Calu3 (cell line): ENCODE data around the gene DYNLL1. TPM values are rescaled to one million over a fixed set of nuclear protein-coding genes. Genes with fewer than 3 reads are reported as not detected.

Experiments used
- BruUV-seq: library from RNA; stranded (reverse); fragments of 400-500 nt; replicated peaks from 2 replicates; lab custom pipeline; 2021; lab: Mats Ljungman, UMichigan
- CTCF ChIA-PET: fragments of 300-600 bp; sonication (Branson Sonifier 250); formaldehyde crosslinking; loops from one replicate; lab custom pipeline; 2022; ENCODE audit warnings: antibody characterized with exemption; lab: Charles Lee
- DNase-seq: peaks from one replicate; pipeline ENCODE4 v3.0.0; 2022
- H3K27ac Mint-ChIP-seq: one replicate; pipeline ENCODE4 v1.8.0; 2022; ENCODE audit warnings: mixed read lengths; ENCODE audit not compliant: unreplicated experiment
- H3K27me3 Mint-ChIP-seq: one replicate; pipeline ENCODE4 v1.8.0; 2022; ENCODE audit warnings: mixed read lengths; ENCODE audit not compliant: unreplicated experiment
- H3K36me3 Mint-ChIP-seq: one replicate; pipeline ENCODE4 v1.8.0; 2022; ENCODE audit warnings: mild to moderate bottlenecking, moderate library complexity, mixed read lengths; ENCODE audit not compliant: insufficient read depth, unreplicated experiment
- H3K4me1 Mint-ChIP-seq: one replicate; pipeline ENCODE4 v1.8.0; 2022; ENCODE audit warnings: mild to moderate bottlenecking, low read depth, mixed read lengths; ENCODE audit not compliant: unreplicated experiment
- H3K4me3 Mint-ChIP-seq: one replicate; pipeline ENCODE4 v1.8.0; 2022; ENCODE audit warnings: mild to moderate bottlenecking, low read depth, moderate library complexity, mixed read lengths; ENCODE audit not compliant: unreplicated experiment
- H3K9me3 Mint-ChIP-seq: one replicate; pipeline ENCODE4 v1.8.0; 2022; ENCODE audit warnings: low read depth, mixed read lengths; ENCODE audit not compliant: unreplicated experiment
- CTCF ChIP-seq: fragments of 200-600 bp; IDR thresholded peaks from one replicate; pipeline ENCODE4 v1.8.0; 2022; ENCODE audit warnings: antibody characterized with exemption; ENCODE audit not compliant: unreplicated experiment
- intact Hi-C: fragments of 100-400 bp; cut with micrococcal nuclease; formaldehyde crosslinking; loops from one replicate; pipeline ENCODE4 v1.10.0; 2022; ENCODE audit not compliant: unreplicated experiment
- total RNA-seq: library from RNA; stranded (reverse); gene quantifications from 2 replicates; pipeline ENCODE4 v1.2.3, GENCODE V29; 2022

DYNLL1 gene
- total RNA-seq, 1 experiment from 2014 or later = 419 TPM

- Mint-ChIP-seq H3K4me3 (no peak overlapping the region), H3K27me3 (no peaks in the 10 kb centered on the region), H3K4me1 (no peaks in the 10 kb centered on the region), H3K27ac (no peak overlapping the region), H3K9me3 (no peaks in the 10 kb centered on the region), H3K36me3 (peaks cover 3% of the 10 kb centered on the region)
- no peak for DNase-seq
- CTCF ChIA-PET = interaction anchor here (2.2 kb wide), 1 partner anchor 14 kb away, joined by 6 read pairs; no protein-coding TSS in a partner anchor
- intact Hi-C loops = no loop called here
- BruUV-seq = no TSS peak
- no peak for TF ChIP-seq CTCF
These were observed 7.8 kb upstream of the DYNLL1 start for GRCh38 chr12:120488057-120488640.

- H3K4me3 Mint-ChIP-seq = no peak overlapping the region
- H3K9me3 Mint-ChIP-seq = no peaks in the 10 kb centered on the region
- peaks cover 3% of the 10 kb centered on the region for H3K36me3 Mint-ChIP-seq
- intact Hi-C loops = no loop called here
- no TSS peak for BruUV-seq
- no peaks in the 10 kb centered on the region for H3K27me3 Mint-ChIP-seq
- H3K27ac Mint-ChIP-seq = no peak overlapping the region
- CTCF ChIA-PET = interaction anchor here (2.2 kb wide), 1 partner anchor 15 kb away, joined by 6 read pairs; no protein-coding TSS in a partner anchor
- H3K4me1 Mint-ChIP-seq = no peaks in the 10 kb centered on the region
- no peak for DNase-seq
- TF ChIP-seq CTCF = no peak
These were observed 6.9 kb upstream of the DYNLL1 start for GRCh38 chr12:120489018-120489417.

- no peak for TF ChIP-seq CTCF
- BruUV-seq = no TSS peak
- CTCF ChIA-PET = no interaction called here
These were observed 5.6 kb upstream of the DYNLL1 start for GRCh38 chr12:120490325-120490724.

GRCh38 chr12:120490833-120491512 is 4.9 kb upstream of the DYNLL1 start:
- Mint-ChIP-seq H3K9me3 (no peaks in the 10 kb centered on the region), H3K4me1 (peaks cover 10% of the 10 kb centered on the region), H3K27ac (no peak overlapping the region), H3K4me3 (no peak overlapping the region), H3K36me3 (peaks cover 17% of the 10 kb centered on the region), H3K27me3 (no peaks in the 10 kb centered on the region)
- no peak for DNase-seq
- intact Hi-C loops = no loop called here
- CTCF ChIA-PET = interaction anchor here (0.6 kb wide), 1 partner anchor 10 kb away, joined by 5 read pairs; no protein-coding TSS in a partner anchor
- no peak for TF ChIP-seq CTCF
- no TSS peak for BruUV-seq

More at GRCh38 chr12:120490325-120490724, 5.6 kb upstream of the DYNLL1 start:
- Mint-ChIP-seq H3K4me3 (no peak overlapping the region), H3K27me3 (no peaks in the 10 kb centered on the region), H3K36me3 (peaks cover 11% of the 10 kb centered on the region), H3K9me3 (no peaks in the 10 kb centered on the region), H3K4me1 (peaks cover 9% of the 10 kb centered on the region), H3K27ac (no peak overlapping the region)
- intact Hi-C loops = no loop called here
- DNase-seq = no peak
